ENCODE results near the gene NCAPD3. TPM values are rescaled to one million over a fixed set of nuclear protein-coding genes. Genes with fewer than 3 reads are reported as not detected.
A peak's percentile ranks its signal among the peaks of the same experiment; 100 is the strongest.
"Not testable (repeated sequence)": the region's sequence is repeated elsewhere in the genome, so short reads cannot be mapped to it uniquely, and the experiment has no call there.

The NCAPD3 gene
- 6.9 and 11.3 TPM in 2 replicates for total RNA-seq

DNA sequence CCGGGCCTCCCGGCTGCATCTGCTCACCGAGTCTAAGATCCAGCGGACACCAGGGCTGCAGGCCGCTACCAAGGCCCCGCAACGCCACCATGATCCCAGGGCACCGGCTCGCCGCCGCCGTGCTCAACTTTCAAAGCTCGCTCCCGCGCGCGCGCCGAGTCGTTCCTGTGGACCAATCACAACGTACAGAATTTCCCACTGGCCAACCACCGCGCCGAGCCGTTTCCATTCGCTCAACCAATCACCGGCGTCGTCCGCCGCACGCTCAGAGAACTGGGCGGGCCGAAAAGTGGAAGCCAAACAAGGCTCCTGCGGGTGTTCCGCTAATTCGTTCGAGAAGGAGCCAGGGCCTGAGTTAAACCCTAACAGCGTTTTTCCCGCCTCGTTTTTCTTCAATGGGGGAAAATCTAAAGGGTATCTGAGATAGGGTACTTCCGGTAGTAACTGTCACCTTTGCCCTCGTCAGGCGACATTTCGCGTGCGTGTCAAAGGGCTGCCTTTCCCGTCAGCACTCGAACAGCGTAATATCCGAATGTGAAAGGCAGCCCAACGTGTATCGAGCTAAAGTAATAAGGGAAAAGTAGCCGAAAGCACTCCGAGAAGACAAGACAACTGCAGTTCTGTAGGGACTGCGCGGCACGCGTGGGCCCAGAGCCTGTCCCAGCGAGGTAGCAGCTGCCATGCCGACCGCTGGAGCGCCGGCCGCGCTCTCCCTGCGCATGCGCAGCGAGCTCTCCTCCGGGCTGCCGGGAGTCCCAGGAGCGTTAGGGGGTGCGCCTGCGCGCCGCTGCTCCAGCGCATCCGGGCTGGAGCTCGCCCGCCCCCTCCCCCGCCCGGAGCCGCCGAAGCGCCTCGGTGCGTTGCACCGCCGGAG lies at the start of gene NCAPD3, which contains the start of gene VPS26B:
NCAPD3 (minus strand) TSS at position 132 of the 874 bp plus-strand sequence; CDS start at position 91, 41 bp downstream.
VPS26B (plus strand) TSS at position 836 of the 874 bp plus-strand sequence. CDS start 452 bp downstream, outside the sequence.
- DNase-seq (ENCODE audit: low read depth), result peak; percentile 87

DNA sequence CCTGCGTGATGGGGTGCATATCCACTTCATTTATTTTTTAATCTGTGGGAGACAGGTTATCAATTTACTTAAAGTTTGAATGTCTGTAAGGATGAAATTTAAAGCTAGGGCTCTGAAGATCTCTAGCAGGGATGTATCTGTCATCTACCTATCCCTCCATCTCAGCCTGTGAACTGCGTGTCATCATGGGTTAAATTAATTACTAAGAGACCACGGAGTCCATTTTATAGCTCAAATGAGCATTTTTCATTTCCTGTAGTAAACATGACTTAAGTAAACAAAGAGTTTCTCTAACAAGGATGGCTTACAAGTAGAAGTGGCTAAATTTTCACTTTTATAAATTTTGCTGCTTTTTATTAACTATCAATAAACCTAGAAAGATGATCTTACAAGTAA lies 49.5 kb upstream of the NCAPD3 start:
- no peak for DNase-seq (ENCODE audit: low read depth)

- DNase-seq (ENCODE audit: low read depth), result no peak
These were observed 48.9 kb upstream of the NCAPD3 start for GRCh38 chr11:134272381-134273316.

- DNase-seq (ENCODE audit: low read depth), result no peak
These were observed 48.2 kb upstream of the NCAPD3 start for GRCh38 chr11:134271978-134272377.

GRCh38 chr11:134270250-134270714 lies 46.5 kb upstream of the NCAPD3 start:
- no peak for DNase-seq (ENCODE audit: low read depth)

DNA sequence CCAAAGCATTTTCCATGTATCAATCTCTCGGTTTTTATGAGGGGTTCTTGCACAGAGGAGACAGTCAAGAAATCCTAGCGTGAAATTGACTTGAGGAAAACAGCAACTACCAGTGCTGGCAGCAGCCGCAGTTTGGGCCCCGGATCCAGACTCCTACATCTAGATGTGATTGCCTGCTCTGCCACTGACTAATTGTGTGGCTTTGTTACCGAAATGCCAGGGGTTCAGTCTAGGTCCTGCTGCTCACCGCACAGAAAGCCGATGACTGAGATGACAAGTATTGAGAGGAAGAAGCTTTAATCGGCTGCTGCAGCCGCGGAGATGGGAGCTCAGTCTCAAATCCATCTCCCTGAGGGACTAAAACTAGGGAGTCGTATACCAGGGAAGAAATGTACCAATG lies 44.2 kb upstream of the NCAPD3 start:
- DNase-seq (ENCODE audit: low read depth), result no peak

DNA sequence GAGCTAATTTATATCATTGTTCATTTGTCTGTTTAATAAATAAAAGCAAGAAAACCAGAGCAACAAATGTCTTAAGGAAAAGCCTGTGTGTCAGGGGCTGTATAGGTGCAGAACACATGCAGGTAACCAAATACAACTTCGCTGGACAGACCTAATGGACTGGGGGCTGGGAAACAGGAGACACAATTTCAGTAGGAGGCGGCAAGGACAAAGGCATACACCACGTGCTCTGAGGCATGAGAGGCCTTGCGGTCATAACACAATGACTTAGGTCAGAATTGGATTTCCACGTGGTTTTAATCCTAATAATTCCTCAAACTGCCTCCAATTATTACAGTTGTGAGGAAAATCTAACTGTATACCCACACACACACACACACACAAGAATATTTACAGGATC lies 43.7 kb upstream of the NCAPD3 start:
- DNase-seq (ENCODE audit: low read depth), result no peak

DNA sequence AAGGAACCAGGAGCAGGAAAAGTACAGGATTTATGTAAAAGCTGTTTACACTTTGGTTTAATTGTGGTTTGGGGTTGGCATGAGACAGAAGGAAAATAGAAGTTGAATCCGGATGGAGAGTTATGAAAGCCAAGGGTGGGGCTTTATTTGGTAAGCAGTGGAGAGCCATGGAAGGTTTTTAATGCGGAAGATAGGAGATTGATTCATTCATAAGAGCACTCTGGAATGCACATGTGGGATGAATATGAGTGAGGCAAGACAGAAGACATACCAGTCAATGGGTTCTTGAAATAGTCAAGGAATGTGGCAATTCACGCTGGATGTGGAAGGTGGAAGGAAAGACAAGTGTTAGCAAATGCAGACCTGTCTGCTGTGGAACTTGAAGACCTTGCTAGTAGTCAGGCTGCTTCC lies 43.1 kb upstream of the NCAPD3 start:
- no peak for DNase-seq (ENCODE audit: low read depth)

- DNase-seq (ENCODE audit: low read depth), result no peak
These were observed 42.7 kb upstream of the NCAPD3 start for GRCh38 chr11:134266440-134266839.

GRCh38 chr11:134264966-134265764 lies 41.4 kb upstream of the NCAPD3 start:
- DNase-seq (ENCODE audit: low read depth), result no peak

DNA sequence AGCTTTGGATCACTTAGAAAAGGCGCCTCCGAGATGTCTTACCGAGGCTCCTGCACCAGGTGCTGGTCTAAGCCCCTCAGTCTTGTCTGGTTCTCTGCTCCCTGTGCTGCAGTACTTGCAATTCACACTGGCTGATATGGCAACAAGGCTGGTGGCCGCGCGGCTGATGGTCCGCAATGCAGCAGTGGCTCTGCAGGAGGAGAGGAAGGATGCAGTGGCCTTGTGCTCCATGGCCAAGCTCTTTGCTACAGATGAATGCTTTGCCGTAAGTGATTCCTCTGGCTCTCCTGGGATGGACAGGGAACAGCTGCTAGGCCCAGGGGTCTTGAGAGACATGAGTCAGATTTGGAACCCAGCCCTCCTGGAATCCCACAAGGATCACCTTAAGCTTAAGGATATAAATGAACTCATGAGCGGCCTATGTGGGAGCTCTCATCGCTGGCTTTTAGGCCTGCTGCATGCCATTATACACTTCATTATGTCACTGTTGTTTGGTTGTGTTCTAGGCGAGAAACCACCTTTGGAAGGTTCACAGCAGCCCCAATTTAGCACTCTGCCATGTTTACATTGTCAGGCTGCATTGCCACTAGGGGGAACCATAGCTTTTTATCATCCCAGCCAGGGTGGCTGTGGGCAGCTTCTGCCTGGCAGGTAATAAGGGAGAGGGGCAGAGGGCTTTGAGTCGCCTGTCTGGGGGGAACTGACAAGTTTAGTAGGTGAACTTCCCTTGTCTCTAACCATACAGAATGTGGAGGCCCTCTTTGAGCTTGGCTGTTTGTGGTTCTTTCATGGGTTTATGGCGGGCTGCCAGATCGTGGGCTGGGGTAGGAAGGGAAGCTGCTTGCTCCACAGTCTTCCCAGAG lies 38.1 kb upstream of the NCAPD3 start:
- no peak for DNase-seq (ENCODE audit: low read depth)

DNA sequence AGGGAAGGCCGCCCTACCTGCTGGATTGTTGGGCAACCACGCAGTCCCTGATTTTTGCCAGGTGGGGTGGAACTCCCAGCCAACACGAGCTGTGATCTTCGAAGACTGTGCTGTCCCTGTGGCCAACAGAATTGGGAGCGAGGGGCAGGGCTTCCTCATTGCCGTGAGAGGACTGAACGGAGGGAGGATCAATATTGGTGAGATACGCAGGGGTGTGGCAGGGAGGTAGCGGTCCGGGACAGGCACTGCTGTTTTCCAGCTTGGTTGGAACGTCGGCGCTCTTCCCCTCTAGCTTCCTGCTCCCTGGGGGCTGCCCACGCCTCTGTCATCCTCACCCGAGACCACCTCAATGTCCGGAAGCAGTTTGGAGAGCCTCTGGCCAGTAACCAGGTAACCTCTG lies 37.2 kb upstream of the NCAPD3 start:
- DNase-seq (ENCODE audit: low read depth), result no peak

GRCh38 chr11:134260503-134260902 lies 36.7 kb upstream of the NCAPD3 start:
- DNase-seq (ENCODE audit: low read depth), result no peak

- no peak for DNase-seq (ENCODE audit: low read depth)
These were observed 34.8 kb upstream of the NCAPD3 start for GRCh38 chr11:134258577-134258976.

DNA sequence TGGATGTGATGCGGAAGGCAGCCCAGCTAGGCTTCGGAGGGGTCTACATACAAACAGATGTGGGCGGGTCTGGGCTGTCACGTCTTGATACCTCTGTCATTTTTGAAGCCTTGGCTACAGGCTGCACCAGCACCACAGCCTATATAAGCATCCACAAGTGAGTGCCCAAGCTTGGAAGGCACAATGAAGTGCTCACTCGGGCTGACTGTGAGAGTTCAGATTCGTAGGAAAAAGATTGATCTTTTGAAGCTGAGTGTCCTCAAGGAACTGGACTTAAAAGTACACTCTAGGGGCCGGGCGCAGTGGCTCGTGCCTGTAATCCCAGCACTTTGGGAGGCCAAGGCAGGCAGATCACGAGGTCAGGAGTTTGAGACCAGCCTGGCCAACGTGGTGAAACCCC lies 33.3 kb upstream of the NCAPD3 start:
- DNase-seq (ENCODE audit: low read depth), result no peak

- not testable (repeated sequence) for DNase-seq (ENCODE audit: low read depth)
These were observed 31.4 kb upstream of the NCAPD3 start for GRCh38 chr11:134255184-134255561.

DNA sequence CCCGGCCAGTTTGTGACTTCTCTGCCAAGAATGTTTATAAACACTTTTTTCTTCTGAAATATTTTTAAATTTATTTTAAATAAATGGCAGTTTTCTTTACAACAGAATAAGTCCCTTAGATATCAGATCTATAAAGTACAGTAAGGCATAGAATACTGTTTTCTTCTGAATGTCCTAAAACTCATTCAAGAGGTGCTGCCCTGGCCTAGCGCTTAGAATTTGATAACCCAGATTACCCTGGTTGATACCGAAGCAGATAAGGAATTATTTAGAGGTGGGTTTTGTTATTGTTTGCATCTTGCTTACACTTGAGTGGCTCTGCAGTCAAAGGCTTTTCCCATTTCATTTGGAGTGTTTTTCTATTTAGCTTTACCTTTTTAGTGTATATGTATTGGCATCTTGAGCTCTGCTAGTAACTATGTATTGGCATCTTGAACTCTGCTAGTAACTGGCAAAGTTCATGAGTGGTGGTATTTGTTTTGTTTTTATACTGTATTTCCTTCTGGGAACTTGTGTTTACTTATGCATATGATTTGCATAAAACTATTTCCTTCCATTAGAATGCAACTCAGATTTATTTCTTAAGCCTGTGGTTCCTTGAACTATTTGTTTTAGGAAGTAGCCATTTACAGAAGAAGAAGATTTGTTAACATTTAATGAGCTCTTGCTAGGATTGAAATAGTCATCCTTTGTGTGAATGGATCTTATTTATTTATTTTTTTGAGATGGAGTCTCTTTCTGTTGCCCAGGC lies 30.8 kb upstream of the NCAPD3 start:
- no peak for DNase-seq (ENCODE audit: low read depth)

GRCh38 chr11:134253188-134253993 lies 29.6 kb upstream of the NCAPD3 start, which contains the start of the genes ACAD8 and THYN1:
TSS of gene ACAD8 (plus strand) at chr11:134253568. CDS start at chr11:134253601, 33 bp downstream.
TSS of gene THYN1 (minus strand) at chr11:134253352. CDS start at chr11:134252882, 470 bp downstream.
- peak; percentile 92 for DNase-seq (ENCODE audit: low read depth)

Data from renal cortical epithelial cell (primary cell).